Measurements from ENCODE around the gene NLGN3.

DNA sequence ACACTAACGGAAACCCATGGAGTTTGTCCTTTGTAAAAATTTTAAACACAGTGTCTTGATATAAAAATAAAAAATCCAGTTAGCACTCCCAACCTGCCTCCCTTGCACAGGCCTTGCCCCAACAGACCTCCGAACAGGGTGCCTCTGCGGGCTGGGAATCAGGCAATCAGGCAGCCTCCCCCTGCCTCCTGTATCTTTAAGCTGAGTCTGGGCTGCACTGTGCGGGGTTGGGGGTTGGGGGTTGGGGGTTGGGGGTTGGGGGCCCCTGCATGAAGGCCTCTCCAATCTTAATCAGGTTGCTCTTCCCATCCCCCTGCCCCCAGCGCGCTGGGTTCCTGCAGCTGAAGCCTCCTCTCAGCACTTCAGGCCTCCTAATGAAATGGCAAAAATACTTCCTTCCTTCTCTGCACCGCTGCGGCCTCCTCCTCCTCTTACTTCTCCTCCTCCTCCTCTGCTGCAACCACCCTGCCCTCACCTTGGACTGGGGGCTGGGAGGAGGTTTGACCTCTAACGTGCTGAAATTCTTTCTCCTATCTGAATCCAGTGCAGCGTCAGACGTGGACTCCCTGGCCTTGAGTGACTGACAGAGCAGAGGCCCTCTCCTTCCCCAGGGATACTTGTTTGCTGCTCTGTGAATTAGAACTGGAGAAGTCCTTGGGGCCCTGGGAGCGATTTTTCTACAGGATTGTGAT, 26.6 kb downstream of the NLGN3 start:
- TF ChIP-seq CTCF (conservative IDR thresholded peaks at IDR 0.05; ENCODE audit: low read length) (no peak), EZH2phosphoT487 (IDR thresholded peaks at IDR 0.05; ENCODE audit: borderline replicate concordance) (no peak)
